H9 (cell line): ENCODE measurements around the gene ABI3. TPM values are rescaled to one million over a fixed set of nuclear protein-coding genes. Genes with fewer than 3 reads are reported as not detected.

ENCODE experiments used
- DNase-seq: peaks from one replicate; pipeline ENCODE4 v3.0.0-alpha.2; 2017
- H2AFZ ChIP-seq: one replicate; pipeline ENCODE4 v1.6.1; 2013; ENCODE audit warnings: mild to moderate bottlenecking, low read length, control low read depth, moderate library complexity
- H2AK5ac ChIP-seq: 2 replicates; pipeline ENCODE4 v1.6.1; 2013; ENCODE audit warnings: low read length, control low read depth, mixed read lengths; ENCODE audit not compliant: insufficient read length
- H2BK120ac ChIP-seq: one replicate; pipeline ENCODE4 v1.6.1; 2013; ENCODE audit warnings: low read depth, mild to moderate bottlenecking, low read length, control low read depth, inconsistent platforms; ENCODE audit not compliant: poor library complexity, severe bottlenecking
- H2BK12ac ChIP-seq: 2 replicates; pipeline ENCODE4 v1.6.1; 2013; ENCODE audit warnings: low read length, control low read depth, mixed read lengths, low read depth; ENCODE audit not compliant: insufficient read length
- H2BK15ac ChIP-seq: 2 replicates; pipeline ENCODE4 v1.6.1; 2013; ENCODE audit warnings: low read depth, low read length, control low read depth
- H2BK20ac ChIP-seq: one replicate; pipeline ENCODE4 v1.6.1; 2013; ENCODE audit warnings: low read depth, mild to moderate bottlenecking, low read length, control low read depth, inconsistent platforms; ENCODE audit not compliant: poor library complexity, severe bottlenecking
- H2BK5ac ChIP-seq: 2 replicates; pipeline ENCODE4 v1.6.1; 2013; ENCODE audit warnings: low read length, control low read depth, mixed read lengths; ENCODE audit not compliant: insufficient read length
- H3K14ac ChIP-seq: 2 replicates; pipeline ENCODE4 v1.6.1; 2013; ENCODE audit warnings: low read length, control low read depth; ENCODE audit not compliant: insufficient read depth
- H3K18ac ChIP-seq: 2 replicates; pipeline ENCODE4 v1.6.1; 2013; ENCODE audit warnings: low read depth, mild to moderate bottlenecking, mixed read lengths, low read length, control low read depth; ENCODE audit not compliant: insufficient read length
- H3K23ac ChIP-seq: 2 replicates; pipeline ENCODE4 v1.6.1; 2013; ENCODE audit warnings: low read length, control low read depth, mixed read lengths, low read depth; ENCODE audit not compliant: insufficient read length
- H3K23me2 ChIP-seq: 2 replicates; pipeline ENCODE4 v1.6.1; 2013; ENCODE audit warnings: low read depth, mild to moderate bottlenecking, mixed read lengths, low read length, control low read depth; ENCODE audit not compliant: insufficient read length, poor library complexity, severe bottlenecking
- H3K27ac ChIP-seq: 2 replicates; pipeline ENCODE4 v1.5.1; 2013; ENCODE audit warnings: low read length, control low read depth, mixed read lengths, low read depth; ENCODE audit not compliant: insufficient read length
- H3K27me3 ChIP-seq: 2 replicates; pipeline ENCODE4 v1.6.1; 2013; ENCODE audit warnings: low read length, control low read depth, inconsistent platforms; ENCODE audit not compliant: insufficient read depth
- H3K4ac ChIP-seq: 2 replicates; pipeline ENCODE4 v1.6.1; 2013; ENCODE audit warnings: low read depth, mild to moderate bottlenecking, control low read depth, inconsistent platforms, low read length, moderate library complexity
- H3K4me1 ChIP-seq: 2 replicates; pipeline ENCODE4 v1.6.1; 2013; ENCODE audit warnings: low read length, control low read depth, inconsistent platforms; ENCODE audit not compliant: insufficient read depth
- H3K4me2 ChIP-seq: 2 replicates; pipeline ENCODE4 v1.6.1; 2013; ENCODE audit warnings: low read length, control low read depth, mixed read lengths; ENCODE audit not compliant: insufficient read length, insufficient read depth
- H3K56ac ChIP-seq: 2 replicates; pipeline ENCODE4 v1.6.1; 2013; ENCODE audit warnings: low read depth, mild to moderate bottlenecking, mixed read lengths, low read length, control low read depth; ENCODE audit not compliant: insufficient read length
- H3K79me1 ChIP-seq: 2 replicates; pipeline ENCODE4 v1.6.1; 2013; ENCODE audit warnings: low read depth, mild to moderate bottlenecking, moderate library complexity, low read length, control low read depth, inconsistent platforms; ENCODE audit not compliant: insufficient read depth, poor library complexity, severe bottlenecking
- H3K79me2 ChIP-seq: 2 replicates; pipeline ENCODE4 v1.6.1; 2013; ENCODE audit warnings: low read length, control low read depth, inconsistent platforms; ENCODE audit not compliant: insufficient read depth
- H3K9ac ChIP-seq: 2 replicates; pipeline ENCODE4 v1.6.1; 2013; ENCODE audit warnings: low read length, control low read depth, mixed read lengths; ENCODE audit not compliant: insufficient read length; ENCODE audit errors: extremely low read depth
- H3K9me3 ChIP-seq: one replicate; pipeline ENCODE4 v1.6.1; 2013; ENCODE audit warnings: low read depth, low read length, inconsistent platforms; ENCODE audit not compliant: control insufficient read depth
- H3T11ph ChIP-seq: one replicate; pipeline ENCODE4 v1.6.1; 2013; ENCODE audit warnings: mild to moderate bottlenecking, low read length, control low read depth, inconsistent platforms
- H4K20me1 ChIP-seq: one replicate; pipeline ENCODE4 v1.6.1; 2013; ENCODE audit not compliant: control insufficient read depth, insufficient read length, insufficient read depth
- H4K5ac ChIP-seq: 2 replicates; pipeline ENCODE4 v1.6.1; 2013; ENCODE audit warnings: low read depth, mild to moderate bottlenecking, mixed read lengths, low read length, control low read depth; ENCODE audit not compliant: insufficient read length
- H4K8ac ChIP-seq: replicated peaks from 2 replicates; pipeline ENCODE4 v1.6.1; 2013; ENCODE audit warnings: low read length, control low read depth, mixed read lengths, low read depth; ENCODE audit not compliant: insufficient read length
- H4K91ac ChIP-seq: 2 replicates; pipeline ENCODE4 v1.6.1; 2013; ENCODE audit warnings: low read depth, mild to moderate bottlenecking, moderate library complexity, mixed read lengths, low read length, control low read depth; ENCODE audit not compliant: insufficient read length
- H3K27ac Mint-ChIP-seq, 3 experiments: 2 replicates in 2 of 3; 3 replicates in 1 of 3; pipeline ENCODE4 v1.8.0; 2020 to 2021; ENCODE audit warnings: mixed read lengths in 3 of 3, mild to moderate bottlenecking in 1 of 3, moderate library complexity in 1 of 3
- H3K27me3 Mint-ChIP-seq: 2 replicates; pipeline ENCODE4 v1.8.0; 2021; ENCODE audit warnings: low read depth, mild to moderate bottlenecking, moderate library complexity, mixed read lengths
- H3K36me3 Mint-ChIP-seq, 3 experiments: 2 replicates in 2 of 3; 3 replicates in 1 of 3; pipeline ENCODE4 v1.8.0; 2020 to 2021; ENCODE audit warnings: low read depth in 3 of 3, mixed read lengths in 3 of 3; ENCODE audit not compliant: insufficient read depth in 1 of 3
- H3K4me1 Mint-ChIP-seq, 2 experiments: 2 replicates each; pipeline ENCODE4 v1.8.0; 2020; ENCODE audit warnings: mixed read lengths in 2 of 2
- H3K4me3 Mint-ChIP-seq, 2 experiments: 2 replicates in 1 of 2; 3 replicates in 1 of 2; pipeline ENCODE4 v1.8.0; 2020 to 2021; ENCODE audit warnings: mild to moderate bottlenecking in 2 of 2, mixed read lengths in 2 of 2, moderate library complexity in 1 of 2
- H3K9me3 Mint-ChIP-seq, 2 experiments: 2 replicates in 1 of 2; 3 replicates in 1 of 2; pipeline ENCODE4 v1.8.0; 2020; ENCODE audit warnings: mild to moderate bottlenecking in 2 of 2, mixed read lengths in 2 of 2, moderate library complexity in 1 of 2
- WGBS: extraction: QIAGEN DNeasy Blood & Tissue Kit; methylation state at CpG from one replicate; pipeline ENCODE4 v1.1.7; 2013; ENCODE audit warnings: missing lambda C conversion rate, low lambda C conversion rate, mixed read lengths; ENCODE audit not compliant: insufficient read length; ENCODE audit errors: extremely low coverage; 5-methylcytosine and 5-hydroxymethylcytosine counted together
- total RNA-seq: library from RNA; stranded (reverse); gene quantifications from 2 replicates; pipeline ENCODE4 v1.2.1, GENCODE V29; 2021
- TF ChIP-seq, protein P1 (sequence below): fragments of 200-600 bp; sonication (generic); conservative IDR thresholded peaks from 3 replicates; pipeline ENCODE4 v1.8.0; 2021; ENCODE audit warnings: antibody characterized with exemption, mild to moderate bottlenecking

The ABI3 gene
- total RNA-seq, 1 experiment from 2014 or later: 2.1 TPM

DNA sequence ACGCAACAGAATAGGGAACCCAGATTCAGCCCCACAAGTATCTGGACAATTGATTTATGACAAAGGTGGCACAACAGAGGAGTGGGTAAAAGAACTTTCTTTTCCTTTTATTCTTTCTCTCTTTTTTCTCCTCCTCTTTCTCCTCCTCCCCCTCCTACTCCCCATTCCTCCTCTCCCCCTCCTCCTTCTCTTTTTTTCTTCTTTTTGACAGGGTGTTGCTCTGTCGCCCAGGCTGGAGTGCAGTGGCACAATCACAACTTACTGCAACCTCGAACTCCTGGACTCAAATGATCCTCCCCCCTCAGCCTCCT, 16.3 kb upstream of the ABI3 start:
- H3K9ac ChIP-seq: no peak overlapping the region
- peak overlapping the region; percentile 58 for H2AFZ ChIP-seq
- no peaks in the 10 kb centered on the region for H3K27me3 ChIP-seq

More for the DNA sequence above, 16.3 kb upstream of the ABI3 start:
- Histone ChIP-seq H2BK20ac (no peak overlapping the region), H4K5ac (no peak overlapping the region), H3T11ph (no peak overlapping the region), H3K23me2 (peaks cover 6% of the 10 kb centered on the region), H3K27ac (no peak overlapping the region), H3K14ac (no peak overlapping the region), H3K4me1 (no peaks in the 10 kb centered on the region; the same call in 1 of the 2 replicates), H3K79me2 (no peaks in the 10 kb centered on the region), H2AK5ac (no peak overlapping the region), H4K20me1 (no peaks in the 10 kb centered on the region), H4K8ac (no peak overlapping the region), H3K4me2 (peak overlapping the region; percentile 74), H2BK15ac (no peak overlapping the region), H3K23ac (no peak overlapping the region), H3K79me1 (no peaks in the 10 kb centered on the region), H3K4ac (no peak overlapping the region), H3K56ac (no peak overlapping the region), H3K9me3 (no peaks in the 10 kb centered on the region), H2BK12ac (no peak overlapping the region), H4K91ac (no peak overlapping the region), H3K18ac (no peak overlapping the region), H2BK5ac (no peak overlapping the region), H2BK120ac (no peak overlapping the region)
- Mint-ChIP-seq H3K27ac (no peak overlapping the region), H3K4me1 (peaks cover 8 to 13% of the 10 kb centered on the region in 2 experiments), H3K9me3 (no peaks in the 10 kb centered on the region), H3K27me3 (peaks cover 2% of the 10 kb centered on the region), H3K36me3 (no peaks in the 10 kb centered on the region), H3K4me3 (peak overlapping the region; percentile 91 to 92)
- WGBS: no CpG with 5 or more reads among the region's 3 CpGs
- no peak for DNase-seq
- TF ChIP-seq, protein P1, sequence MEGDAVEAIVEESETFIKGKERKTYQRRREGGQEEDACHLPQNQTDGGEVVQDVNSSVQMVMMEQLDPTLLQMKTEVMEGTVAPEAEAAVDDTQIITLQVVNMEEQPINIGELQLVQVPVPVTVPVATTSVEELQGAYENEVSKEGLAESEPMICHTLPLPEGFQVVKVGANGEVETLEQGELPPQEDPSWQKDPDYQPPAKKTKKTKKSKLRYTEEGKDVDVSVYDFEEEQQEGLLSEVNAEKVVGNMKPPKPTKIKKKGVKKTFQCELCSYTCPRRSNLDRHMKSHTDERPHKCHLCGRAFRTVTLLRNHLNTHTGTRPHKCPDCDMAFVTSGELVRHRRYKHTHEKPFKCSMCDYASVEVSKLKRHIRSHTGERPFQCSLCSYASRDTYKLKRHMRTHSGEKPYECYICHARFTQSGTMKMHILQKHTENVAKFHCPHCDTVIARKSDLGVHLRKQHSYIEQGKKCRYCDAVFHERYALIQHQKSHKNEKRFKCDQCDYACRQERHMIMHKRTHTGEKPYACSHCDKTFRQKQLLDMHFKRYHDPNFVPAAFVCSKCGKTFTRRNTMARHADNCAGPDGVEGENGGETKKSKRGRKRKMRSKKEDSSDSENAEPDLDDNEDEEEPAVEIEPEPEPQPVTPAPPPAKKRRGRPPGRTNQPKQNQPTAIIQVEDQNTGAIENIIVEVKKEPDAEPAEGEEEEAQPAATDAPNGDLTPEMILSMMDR: no peak
